ENCODE results near the gene FAM221B. TPM values are rescaled to one million over a fixed set of nuclear protein-coding genes. Genes with fewer than 3 reads are reported as not detected.

FAM221B gene
- total RNA-seq, 3 donors from 2014 or later = not detected

- H3K9me3 Mint-ChIP-seq = no peaks in the 10 kb centered on the region
Measured at GRCh38 chr9:35797311-35798109, 31.0 kb downstream of the FAM221B start.

GRCh38 chr9:35795695-35796094 lies 32.8 kb downstream of the FAM221B start:
- Mint-ChIP-seq H3K4me3 (no peak overlapping the region), H3K4me1 (ENCODE audit: low read depth) (peaks cover 20% of the 10 kb centered on the region), H3K27me3 (ENCODE audit: low read depth) (no peaks in the 10 kb centered on the region), H3K36me3 (ENCODE audit: insufficient read depth) (peaks cover 18% of the 10 kb centered on the region), H3K9me3 (no peaks in the 10 kb centered on the region)
- DNase-seq (no peak), ATAC-seq (no peak)

More at GRCh38 chr9:35797311-35798109, 31.0 kb downstream of the FAM221B start:
- H3K27me3 Mint-ChIP-seq (ENCODE audit: low read depth) = no peaks in the 10 kb centered on the region
- DNase-seq (no peak), ATAC-seq (no peak)
- H3K4me1 Mint-ChIP-seq (ENCODE audit: low read depth) = peaks cover 20% of the 10 kb centered on the region
- no peak overlapping the region for H3K4me3 Mint-ChIP-seq
- peaks cover 29% of the 10 kb centered on the region for H3K36me3 Mint-ChIP-seq (ENCODE audit: insufficient read depth)

DNA sequence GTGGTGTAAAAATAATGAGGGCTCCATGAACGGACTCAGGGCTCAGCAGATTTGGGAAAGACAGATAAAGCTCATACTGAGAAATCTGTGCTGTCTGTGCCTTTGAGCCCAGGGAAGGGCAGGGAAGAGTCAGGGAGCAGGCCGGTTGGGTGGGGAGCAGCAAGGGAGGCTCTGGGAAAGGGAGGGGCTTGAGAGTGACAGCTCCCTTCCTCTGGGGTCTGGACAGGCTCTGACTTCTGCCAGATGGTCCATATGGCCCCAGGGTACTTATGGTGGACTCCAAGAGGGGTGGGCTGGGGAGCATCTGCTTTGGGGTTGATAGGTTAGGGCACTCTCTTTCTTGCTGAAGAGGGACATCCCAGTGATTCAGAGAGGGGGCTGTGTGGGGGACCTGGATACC lies 35.1 kb downstream of the FAM221B start:
- DNase-seq = no peak
- H3K36me3 Mint-ChIP-seq (ENCODE audit: insufficient read depth) = peaks cover 13% of the 10 kb centered on the region
- H3K4me1 Mint-ChIP-seq (ENCODE audit: low read depth) = peaks cover 13% of the 10 kb centered on the region
- ATAC-seq = no peak
- H3K9me3 Mint-ChIP-seq = no peaks in the 10 kb centered on the region
- no peaks in the 10 kb centered on the region for H3K27me3 Mint-ChIP-seq (ENCODE audit: low read depth)
- H3K4me3 Mint-ChIP-seq = no peak overlapping the region

- Mint-ChIP-seq H3K4me3 (no peak overlapping the region), H3K9me3 (no peaks in the 10 kb centered on the region)
- ATAC-seq = no peak
Measured at GRCh38 chr9:35792826-35793225, 35.7 kb downstream of the FAM221B start.

GRCh38 chr9:35792024-35792813 lies 36.3 kb downstream of the FAM221B start:
- DNase-seq (no peak), ATAC-seq (no peak)
- Mint-ChIP-seq H3K27me3 (ENCODE audit: low read depth) (no peaks in the 10 kb centered on the region), H3K9me3 (no peaks in the 10 kb centered on the region), H3K36me3 (ENCODE audit: insufficient read depth) (peaks cover 16% of the 10 kb centered on the region), H3K4me1 (ENCODE audit: low read depth) (peaks cover 6% of the 10 kb centered on the region), H3K4me3 (no peak overlapping the region)

More at GRCh38 chr9:35792826-35793225, 35.7 kb downstream of the FAM221B start:
- H3K4me1 Mint-ChIP-seq (ENCODE audit: low read depth) = peaks cover 8% of the 10 kb centered on the region
- peaks cover 14% of the 10 kb centered on the region for H3K36me3 Mint-ChIP-seq (ENCODE audit: insufficient read depth)
- DNase-seq = no peak
- no peaks in the 10 kb centered on the region for H3K27me3 Mint-ChIP-seq (ENCODE audit: low read depth)

GRCh38 chr9:35791297-35791921 lies 37.1 kb downstream of the FAM221B start, which contains the start of gene NPR2:
Gene NPR2, plus strand, starts transcription at chr9:35791591. Its CDS starts 818 bp downstream, at chr9:35792409.
- Mint-ChIP-seq H3K9me3 (no peaks in the 10 kb centered on the region), H3K36me3 (ENCODE audit: insufficient read depth) (peaks cover 16% of the 10 kb centered on the region), H3K27me3 (ENCODE audit: low read depth) (no peaks in the 10 kb centered on the region), H3K4me3 (no peak within 1 kb of the TSS), H3K4me1 (ENCODE audit: low read depth) (peaks cover 6% of the 10 kb centered on the region)
- DNase-seq (no peak), ATAC-seq (no peak)

GRCh38 chr9:35790385-35791296 lies 37.9 kb downstream of the FAM221B start:
- peak; percentile 85 to 93 for ATAC-seq
- DNase-seq = peak; percentile 56
- Mint-ChIP-seq H3K4me3 (no peak overlapping the region), H3K36me3 (ENCODE audit: insufficient read depth) (peaks cover 22% of the 10 kb centered on the region), H3K4me1 (ENCODE audit: low read depth) (peaks cover 6% of the 10 kb centered on the region), H3K27me3 (ENCODE audit: low read depth) (no peaks in the 10 kb centered on the region), H3K9me3 (no peaks in the 10 kb centered on the region)

- no peaks in the 10 kb centered on the region for H3K27me3 Mint-ChIP-seq (ENCODE audit: low read depth)
- H3K36me3 Mint-ChIP-seq (ENCODE audit: insufficient read depth) = peaks cover 23% of the 10 kb centered on the region
- ATAC-seq (no peak), DNase-seq (no peak)
- H3K4me1 Mint-ChIP-seq (ENCODE audit: low read depth) = peaks cover 6% of the 10 kb centered on the region
- H3K4me3 Mint-ChIP-seq = no peak overlapping the region
- H3K9me3 Mint-ChIP-seq = no peaks in the 10 kb centered on the region
Measured at GRCh38 chr9:35790025-35790384, 38.5 kb downstream of the FAM221B start.

DNA sequence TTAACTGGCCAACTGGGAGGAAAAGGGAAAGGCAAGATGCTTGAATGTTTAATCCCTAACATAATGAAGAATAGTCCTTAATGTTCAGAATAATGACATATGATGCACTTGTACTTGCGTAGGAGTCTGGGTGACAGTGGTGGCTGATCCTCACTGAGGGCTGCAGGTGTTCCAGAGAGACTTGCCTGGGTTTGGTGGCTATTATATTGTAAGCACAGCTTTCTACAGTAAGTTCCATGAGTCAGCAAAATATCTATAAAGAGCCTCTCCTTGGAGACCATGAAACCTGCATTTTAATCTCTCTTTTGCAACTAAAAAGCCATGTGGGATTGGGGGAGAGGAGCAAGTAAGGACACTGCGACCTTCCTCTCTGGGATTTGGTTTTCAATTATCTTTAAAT lies 39.0 kb downstream of the FAM221B start:
- Mint-ChIP-seq H3K36me3 (ENCODE audit: insufficient read depth) (peaks cover 23% of the 10 kb centered on the region), H3K27me3 (ENCODE audit: low read depth) (no peaks in the 10 kb centered on the region), H3K4me1 (ENCODE audit: low read depth) (peaks cover 5% of the 10 kb centered on the region), H3K9me3 (no peaks in the 10 kb centered on the region), H3K4me3 (no peak overlapping the region)
- ATAC-seq = no peak
- no peak for DNase-seq

DNA sequence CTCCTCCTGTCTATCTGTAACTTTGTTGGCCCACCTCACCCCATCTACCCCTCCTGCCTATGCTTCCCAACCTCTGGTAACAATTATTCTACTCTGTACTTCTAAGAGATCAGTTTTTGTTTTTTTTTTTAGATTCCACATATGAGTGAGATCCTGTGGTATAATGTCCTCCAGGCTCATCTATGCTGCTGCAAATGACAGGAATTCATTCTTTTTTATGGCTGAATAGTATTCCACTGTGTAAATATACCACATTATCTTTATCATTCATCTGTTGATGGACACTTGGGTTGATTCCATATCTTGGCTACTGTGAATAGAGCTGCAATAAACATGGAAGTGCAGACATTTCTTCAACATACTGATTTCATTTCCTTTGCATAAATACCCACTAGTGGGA lies 45.1 kb downstream of the FAM221B start:
- H3K4me1 Mint-ChIP-seq (ENCODE audit: low read depth) = no peaks in the 10 kb centered on the region
- DNase-seq (no peak), ATAC-seq (no peak)
- no peaks in the 10 kb centered on the region for H3K9me3 Mint-ChIP-seq
- no peak overlapping the region for H3K4me3 Mint-ChIP-seq
- no peaks in the 10 kb centered on the region for H3K27me3 Mint-ChIP-seq (ENCODE audit: low read depth)
- peaks cover 25% of the 10 kb centered on the region for H3K36me3 Mint-ChIP-seq (ENCODE audit: insufficient read depth)

DNA sequence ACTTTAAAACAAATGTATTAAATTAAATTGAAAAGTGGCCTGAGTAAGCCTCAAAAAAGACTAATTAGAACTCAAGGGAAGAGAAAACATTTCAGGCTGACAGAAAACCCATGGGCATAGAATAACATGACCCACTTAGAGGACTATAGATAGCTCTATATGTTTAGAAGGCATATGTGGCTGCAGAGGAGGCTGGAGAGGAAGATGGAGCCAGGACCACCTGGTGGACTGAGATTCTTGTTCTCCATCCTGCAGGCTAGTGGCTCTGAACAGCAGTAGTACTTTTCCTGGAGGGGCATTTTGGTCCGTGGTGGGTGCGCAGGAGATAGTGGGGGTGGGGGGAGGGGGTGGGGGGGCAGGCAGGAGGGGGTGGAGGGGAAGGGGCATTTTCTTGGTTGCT lies 47.5 kb downstream of the FAM221B start:
- no peak for ATAC-seq
- H3K27me3 Mint-ChIP-seq (ENCODE audit: low read depth) = no peaks in the 10 kb centered on the region

GRCh38 chr9:35778496-35778895 lies 50.0 kb downstream of the FAM221B start:
- H3K4me1 Mint-ChIP-seq (ENCODE audit: low read depth) = peaks cover 3% of the 10 kb centered on the region
- H3K36me3 Mint-ChIP-seq (ENCODE audit: insufficient read depth) = peaks cover 10% of the 10 kb centered on the region
- no peaks in the 10 kb centered on the region for H3K27me3 Mint-ChIP-seq (ENCODE audit: low read depth)
- ATAC-seq (no peak), DNase-seq (no peak)
- no peaks in the 10 kb centered on the region for H3K9me3 Mint-ChIP-seq
- H3K4me3 Mint-ChIP-seq = no peak overlapping the region

More for the DNA sequence above, 47.5 kb downstream of the FAM221B start:
- Mint-ChIP-seq H3K9me3 (no peaks in the 10 kb centered on the region), H3K4me3 (no peak overlapping the region), H3K36me3 (ENCODE audit: insufficient read depth) (peaks cover 22% of the 10 kb centered on the region), H3K4me1 (ENCODE audit: low read depth) (no peaks in the 10 kb centered on the region)
- no peak for DNase-seq

DNA sequence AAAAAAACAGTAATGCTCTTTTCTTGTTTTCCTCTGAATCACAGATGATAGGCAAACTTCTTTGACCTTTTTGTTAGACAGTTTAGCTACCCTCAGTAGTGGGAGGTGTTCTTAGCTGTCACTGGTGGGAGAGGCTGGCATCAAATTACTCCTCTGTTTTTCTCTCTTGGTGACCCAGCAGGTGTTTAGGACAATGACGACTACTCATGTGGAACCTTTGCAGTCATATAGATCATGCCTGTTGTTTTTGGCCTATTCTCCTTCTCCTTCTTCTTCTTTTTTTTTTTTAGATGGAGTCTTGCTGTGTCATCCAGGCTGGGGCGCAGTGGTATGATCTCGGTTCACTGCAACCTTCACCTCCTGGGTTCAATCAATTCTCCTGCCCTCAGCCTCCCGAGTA lies 52.5 kb downstream of the FAM221B start:
- peaks cover 7% of the 10 kb centered on the region for H3K36me3 Mint-ChIP-seq (ENCODE audit: insufficient read depth)
- ATAC-seq (no peak), DNase-seq (no peak)
- H3K9me3 Mint-ChIP-seq = no peaks in the 10 kb centered on the region
- no peak overlapping the region for H3K4me3 Mint-ChIP-seq
- H3K4me1 Mint-ChIP-seq (ENCODE audit: low read depth) = peaks cover 3% of the 10 kb centered on the region
- H3K27me3 Mint-ChIP-seq (ENCODE audit: low read depth) = no peaks in the 10 kb centered on the region

All from activated T-cell treated with anti-CD3 and anti-CD28 coated beads, Interleukin-2, amount 50 U/mL, for 4 hours (primary cell).